ENCODE results near the gene FAM171A1.

GRCh38 chr10:15306735-15307280, 64.3 kb downstream of the FAM171A1 start:
- TF ChIP-seq CTCF (IDR thresholded peaks at IDR 0.05) (no peak), EZH2phosphoT487 (IDR thresholded peaks at IDR 0.05) (no peak), EZH2 (IDR thresholded peaks at IDR 0.05) (no peak)
